ENCODE measurements around the gene OSBP2.

Gene OSBP2

DNA sequence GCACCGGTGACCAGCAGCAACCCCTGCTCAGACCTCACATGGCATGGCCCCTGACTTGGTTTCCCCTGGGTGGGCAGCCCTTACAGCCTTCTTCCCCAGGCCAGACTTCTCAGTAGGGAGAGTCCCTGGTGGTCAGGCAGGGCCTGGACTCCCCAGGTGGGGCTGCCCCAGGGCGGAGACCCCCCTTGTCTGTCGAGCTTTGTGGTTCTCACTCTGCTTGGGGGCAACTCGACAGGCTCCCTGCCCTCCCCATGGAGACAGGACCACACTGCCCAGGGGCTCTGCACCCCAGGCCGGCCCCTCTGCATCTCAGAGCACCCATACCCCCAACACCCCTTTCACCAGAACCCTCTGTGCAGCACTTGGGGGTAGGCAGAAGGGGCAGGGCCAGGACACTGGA, 186.2 kb downstream of the OSBP2 start:
- no peaks in the 10 kb centered on the region for H3K9me3 ChIP-seq (ENCODE audit: control insufficient read depth, low read length)
- H3K23ac ChIP-seq (ENCODE audit: low read length in 2 of 2) = peak overlapping the region in 1 of 2 experiments; percentile 17
- no peak overlapping the region for H2BK5ac ChIP-seq (ENCODE audit: low read depth, low read length, poor library complexity, severe bottlenecking)
- H3K36me3 ChIP-seq (ENCODE audit: control insufficient read depth in 1 of 2, insufficient read depth in 2 of 2, low read depth in 1 of 2, low read length in 2 of 2) = no peaks in the 10 kb centered on the region
- H3K4ac ChIP-seq (ENCODE audit: low read depth in 1 of 2, low read length in 2 of 2) = no peak overlapping the region
- peaks cover 0 to 23% of the 10 kb centered on the region in 2 experiments for H3K27me3 ChIP-seq (ENCODE audit: control insufficient read depth in 1 of 2, insufficient read depth in 1 of 2, low read length in 2 of 2)
- no peak overlapping the region for H2BK120ac ChIP-seq (ENCODE audit: low read depth, low read length)
- no peak overlapping the region for H2AK5ac ChIP-seq (ENCODE audit: low read length, severe bottlenecking)
- no peak overlapping the region for H4K8ac ChIP-seq (ENCODE audit: low read length)
- no peak overlapping the region for H4K91ac ChIP-seq (ENCODE audit: low read length)
- H2BK15ac ChIP-seq (ENCODE audit: low read depth, poor library complexity, severe bottlenecking) = no peak overlapping the region
- no peaks in the 10 kb centered on the region for H3K79me1 ChIP-seq (replicated peaks; ENCODE audit: low read length, poor library complexity, severe bottlenecking)
- WGBS = 83% methylated on average over 5 of the region's 5 CpGs
- peaks cover 3% of the 10 kb centered on the region for H3K4me1 ChIP-seq (ENCODE audit: control insufficient read depth, insufficient read depth, low read depth, low read length)
- no peak for DNase-seq
- no peak overlapping the region for H2BK12ac ChIP-seq (ENCODE audit: low read length in 2 of 2)
- H3K27ac ChIP-seq (ENCODE audit: low read length, poor library complexity, severe bottlenecking) = no peak overlapping the region
- no peak overlapping the region for H3K18ac ChIP-seq (ENCODE audit: low read depth in 1 of 2, low read length in 2 of 2)
- no peak overlapping the region for H2AFZ ChIP-seq (ENCODE audit: low read depth, low read length)
- H3K4me2 ChIP-seq (ENCODE audit: low read length, poor library complexity, severe bottlenecking) = no peak overlapping the region
- H3K9ac ChIP-seq (ENCODE audit: low read length) = no peak overlapping the region
- H3K4me3 ChIP-seq (ENCODE audit: insufficient read depth in 1 of 2, low read depth in 1 of 2, low read length in 2 of 2) = no peak overlapping the region
- no peak overlapping the region for H3K14ac ChIP-seq (ENCODE audit: low read length in 2 of 2)

DNA sequence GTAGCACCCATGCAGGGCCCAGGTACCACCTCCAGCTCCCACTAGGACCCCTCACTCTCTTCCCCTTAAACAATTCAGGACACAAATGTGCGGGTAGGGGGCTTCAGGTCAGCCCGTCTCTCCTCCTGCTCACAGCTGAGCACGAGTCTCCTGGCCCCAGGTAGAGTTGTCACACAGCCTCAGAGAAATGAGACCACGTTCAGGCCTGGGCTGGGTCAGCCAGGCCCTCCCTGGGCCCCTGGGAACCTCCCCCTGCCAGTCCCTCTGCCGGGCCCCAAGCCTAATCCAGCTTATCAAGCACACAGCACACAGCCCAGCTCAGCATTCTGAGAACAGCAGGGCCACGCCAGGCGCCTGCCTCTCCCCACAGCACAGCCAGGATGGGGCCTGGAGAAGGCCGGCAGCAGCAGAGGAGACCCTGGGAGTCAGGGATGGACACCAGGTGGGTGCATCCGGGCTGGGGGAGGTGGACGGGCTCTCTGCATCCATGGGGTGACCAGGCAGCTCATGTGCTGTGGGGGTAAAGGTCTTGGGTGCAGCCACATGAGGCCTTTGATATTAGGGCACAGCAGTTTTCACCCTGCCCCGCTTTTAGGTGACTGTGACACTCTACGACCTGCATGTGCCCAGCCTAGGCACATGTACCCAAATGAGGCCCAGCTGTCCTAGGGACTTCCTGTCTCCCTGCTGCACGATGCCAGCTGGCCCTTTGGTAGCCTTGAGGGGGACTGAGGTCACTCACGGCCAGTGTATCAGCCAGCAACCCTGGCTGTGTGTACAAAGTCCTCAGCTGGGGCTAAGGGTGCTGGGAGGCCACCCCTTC, 186.9 kb downstream of the OSBP2 start:
- Histone ChIP-seq H3K36me3 (ENCODE audit: control insufficient read depth in 1 of 2, insufficient read depth in 2 of 2, low read depth in 1 of 2, low read length in 2 of 2) (no peaks in the 10 kb centered on the region), H3K18ac (ENCODE audit: low read depth in 1 of 2, low read length in 2 of 2) (no peak overlapping the region), H3K27ac (ENCODE audit: low read length, poor library complexity, severe bottlenecking) (no peak overlapping the region), H2AFZ (ENCODE audit: low read depth, low read length) (no peak overlapping the region), H3K14ac (ENCODE audit: low read length in 2 of 2) (no peak overlapping the region), H2BK5ac (ENCODE audit: low read depth, low read length, poor library complexity, severe bottlenecking) (no peak overlapping the region), H2BK15ac (ENCODE audit: low read depth, poor library complexity, severe bottlenecking) (no peak overlapping the region), H2BK12ac (ENCODE audit: low read length in 2 of 2) (no peak overlapping the region), H3K79me1 (replicated peaks; ENCODE audit: low read length, poor library complexity, severe bottlenecking) (no peaks in the 10 kb centered on the region), H3K4me1 (ENCODE audit: control insufficient read depth, insufficient read depth, low read depth, low read length) (peaks cover 3% of the 10 kb centered on the region), H3K27me3 (ENCODE audit: control insufficient read depth in 1 of 2, insufficient read depth in 1 of 2, low read length in 2 of 2) (peaks cover 0 to 23% of the 10 kb centered on the region in 2 experiments), H4K91ac (ENCODE audit: low read length) (no peak overlapping the region), H2BK120ac (ENCODE audit: low read depth, low read length) (no peak overlapping the region), H3K4me3 (ENCODE audit: insufficient read depth in 1 of 2, low read depth in 1 of 2, low read length in 2 of 2) (no peak overlapping the region), H3K9ac (ENCODE audit: low read length) (no peak overlapping the region), H3K4me2 (ENCODE audit: low read length, poor library complexity, severe bottlenecking) (no peak overlapping the region), H3K9me3 (ENCODE audit: control insufficient read depth, low read length) (no peaks in the 10 kb centered on the region), H4K8ac (ENCODE audit: low read length) (no peak overlapping the region), H3K23ac (ENCODE audit: low read length in 2 of 2) (no peak overlapping the region), H3K4ac (ENCODE audit: low read depth in 1 of 2, low read length in 2 of 2) (no peak overlapping the region), H2AK5ac (ENCODE audit: low read length, severe bottlenecking) (no peak overlapping the region)
- DNase-seq = no peak
- 59% methylated on average over 14 of the region's 14 CpGs for WGBS

DNA sequence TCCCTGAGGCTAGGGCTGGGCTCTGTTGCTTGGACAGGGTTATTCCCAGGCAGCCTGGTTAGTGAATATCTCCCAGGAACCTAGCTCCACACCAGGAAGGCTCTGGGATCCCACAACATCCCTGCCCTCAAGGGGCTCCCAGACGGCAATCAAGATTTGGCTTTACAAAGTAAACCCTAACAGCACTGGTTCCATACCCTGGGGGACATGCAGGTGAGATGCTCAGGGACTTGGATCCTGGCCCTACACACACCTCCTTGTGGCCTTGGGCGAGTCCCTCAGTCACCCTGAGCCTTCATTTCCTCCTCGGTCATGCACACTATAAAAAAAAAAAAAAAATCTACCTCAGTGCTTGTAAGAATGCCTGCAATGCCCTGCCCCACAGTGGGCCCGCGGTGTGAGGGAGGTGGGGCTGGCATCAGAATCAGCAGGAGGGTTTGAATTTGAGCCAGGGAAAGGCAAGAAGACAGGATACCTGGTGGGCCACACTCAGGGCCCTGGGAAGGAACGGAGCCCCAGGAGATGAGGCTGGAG, 187.6 kb downstream of the OSBP2 start:
- Histone ChIP-seq H3K4me1 (ENCODE audit: control insufficient read depth, insufficient read depth, low read depth, low read length) (peaks cover 3% of the 10 kb centered on the region), H3K36me3 (ENCODE audit: control insufficient read depth in 1 of 2, insufficient read depth in 2 of 2, low read depth in 1 of 2, low read length in 2 of 2) (no peaks in the 10 kb centered on the region), H4K91ac (ENCODE audit: low read length) (no peak overlapping the region), H3K79me1 (replicated peaks; ENCODE audit: low read length, poor library complexity, severe bottlenecking) (no peaks in the 10 kb centered on the region), H3K4ac (ENCODE audit: low read depth in 1 of 2, low read length in 2 of 2) (no peak overlapping the region), H2BK12ac (ENCODE audit: low read length in 2 of 2) (no peak overlapping the region), H2BK5ac (ENCODE audit: low read depth, low read length, poor library complexity, severe bottlenecking) (no peak overlapping the region), H3K27ac (ENCODE audit: low read length, poor library complexity, severe bottlenecking) (no peak overlapping the region), H3K9me3 (ENCODE audit: control insufficient read depth, low read length) (no peaks in the 10 kb centered on the region), H2BK120ac (ENCODE audit: low read depth, low read length) (no peak overlapping the region), H3K27me3 (ENCODE audit: control insufficient read depth in 1 of 2, insufficient read depth in 1 of 2, low read length in 2 of 2) (peaks cover 0 to 23% of the 10 kb centered on the region in 2 experiments), H3K23ac (ENCODE audit: low read length in 2 of 2) (no peak overlapping the region), H2AK5ac (ENCODE audit: low read length, severe bottlenecking) (no peak overlapping the region), H3K4me3 (ENCODE audit: insufficient read depth in 1 of 2, low read depth in 1 of 2, low read length in 2 of 2) (no peak overlapping the region), H4K8ac (ENCODE audit: low read length) (no peak overlapping the region), H2AFZ (ENCODE audit: low read depth, low read length) (no peak overlapping the region), H3K4me2 (ENCODE audit: low read length, poor library complexity, severe bottlenecking) (no peak overlapping the region), H3K18ac (ENCODE audit: low read depth in 1 of 2, low read length in 2 of 2) (no peak overlapping the region), H3K9ac (ENCODE audit: low read length) (no peak overlapping the region), H3K14ac (ENCODE audit: low read length in 2 of 2) (no peak overlapping the region), H2BK15ac (ENCODE audit: low read depth, poor library complexity, severe bottlenecking) (no peak overlapping the region)
- 80% methylated on average over 5 of the region's 6 CpGs for WGBS
- DNase-seq = no peak

DNA sequence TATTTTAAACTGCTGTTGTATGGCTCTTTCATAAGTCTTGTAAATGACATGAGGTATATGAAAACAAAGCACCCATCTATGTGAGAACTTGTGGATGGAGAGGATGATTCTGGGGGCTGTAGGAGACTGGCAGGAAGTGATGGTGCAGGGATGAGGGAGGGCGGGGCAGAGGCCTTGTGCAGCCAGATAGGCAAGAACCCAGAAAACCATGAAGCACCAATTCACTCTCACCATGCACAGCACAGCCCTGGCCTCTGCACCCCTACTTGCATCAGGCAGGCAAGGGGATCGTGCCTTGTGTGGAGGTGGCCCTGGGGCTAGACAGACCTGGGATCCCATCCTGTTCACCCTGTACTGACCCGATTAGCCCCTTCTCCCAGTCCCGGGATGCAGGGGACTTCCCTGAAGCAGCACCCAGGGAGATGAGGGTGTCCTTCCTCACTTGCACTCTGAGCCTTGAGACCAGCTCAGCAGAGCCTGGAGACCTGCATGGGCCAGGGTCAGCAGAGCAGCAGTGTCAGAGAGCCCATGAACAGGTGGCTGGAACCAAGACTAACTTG, 188.4 kb downstream of the OSBP2 start:
- H3K9me3 ChIP-seq (ENCODE audit: control insufficient read depth, low read length) = no peaks in the 10 kb centered on the region

More for the DNA sequence above, 188.4 kb downstream of the OSBP2 start:
- Histone ChIP-seq H2BK12ac (ENCODE audit: low read length in 2 of 2) (no peak overlapping the region), H3K14ac (ENCODE audit: low read length in 2 of 2) (peak overlapping the region in 1 of 2 experiments; percentile 64), H3K23ac (ENCODE audit: low read length in 2 of 2) (no peak overlapping the region), H4K91ac (ENCODE audit: low read length) (peak overlapping the region; percentile 43), H3K79me1 (replicated peaks; ENCODE audit: low read length, poor library complexity, severe bottlenecking) (no peaks in the 10 kb centered on the region), H3K27me3 (ENCODE audit: control insufficient read depth in 1 of 2, insufficient read depth in 1 of 2, low read length in 2 of 2) (peaks cover 0 to 21% of the 10 kb centered on the region in 2 experiments), H2AFZ (ENCODE audit: low read depth, low read length) (no peak overlapping the region), H3K4me1 (ENCODE audit: control insufficient read depth, insufficient read depth, low read depth, low read length) (peaks cover 3% of the 10 kb centered on the region), H3K27ac (ENCODE audit: low read length, poor library complexity, severe bottlenecking) (no peak overlapping the region), H2BK120ac (ENCODE audit: low read depth, low read length) (no peak overlapping the region), H3K18ac (ENCODE audit: low read depth in 1 of 2, low read length in 2 of 2) (no peak overlapping the region), H4K8ac (ENCODE audit: low read length) (no peak overlapping the region), H3K36me3 (ENCODE audit: control insufficient read depth in 1 of 2, insufficient read depth in 2 of 2, low read depth in 1 of 2, low read length in 2 of 2) (peaks cover 0 to 2% of the 10 kb centered on the region in 2 experiments), H2AK5ac (ENCODE audit: low read length, severe bottlenecking) (no peak overlapping the region), H3K4me2 (ENCODE audit: low read length, poor library complexity, severe bottlenecking) (no peak overlapping the region), H3K4me3 (ENCODE audit: insufficient read depth in 1 of 2, low read depth in 1 of 2, low read length in 2 of 2) (no peak overlapping the region), H3K4ac (ENCODE audit: low read depth in 1 of 2, low read length in 2 of 2) (no peak overlapping the region), H3K9ac (ENCODE audit: low read length) (no peak overlapping the region), H2BK15ac (ENCODE audit: low read depth, poor library complexity, severe bottlenecking) (no peak overlapping the region), H2BK5ac (ENCODE audit: low read depth, low read length, poor library complexity, severe bottlenecking) (no peak overlapping the region)
- no peak for DNase-seq
- WGBS = 90% methylated on average over 4 of the region's 4 CpGs
